Astrocyte (in vitro differentiated cells and primary cell): Measurements from ENCODE around the gene ZNF560. TPM values are rescaled to one million over a fixed set of nuclear protein-coding genes. Genes with fewer than 3 reads are reported as not detected.

Source experiments
- DNase-seq: peaks from one replicate; pipeline ENCODE4 v3.0.0-alpha.2; 2010; ENCODE audit warnings: low read depth
- FAIRE-seq: peaks from 2 replicates; lab custom pipeline; 2011; peaks lifted over from hg19 to GRCh38; lab: Jason Lieb, UNC
- H2AFZ ChIP-seq: 2 replicates; pipeline ENCODE4 v1.6.0; 2012; ENCODE audit warnings: low read depth, low read length, inconsistent platforms
- H3K27ac ChIP-seq: 2 replicates; pipeline ENCODE4 v1.5.1; 2011; ENCODE audit warnings: low read depth, low read length, inconsistent platforms
- H3K27me3 ChIP-seq: 2 replicates; pipeline ENCODE4 v1.6.0; 2011; ENCODE audit warnings: low read length, inconsistent platforms; ENCODE audit not compliant: insufficient read depth
- H3K36me3 ChIP-seq: 2 replicates; pipeline ENCODE4 v1.5.1; 2011; ENCODE audit warnings: low read length, inconsistent platforms; ENCODE audit not compliant: insufficient read depth
- H3K4me1 ChIP-seq: 2 replicates; pipeline ENCODE4 v1.5.1; 2011; ENCODE audit warnings: low read length, inconsistent platforms; ENCODE audit not compliant: insufficient read depth
- H3K4me2 ChIP-seq: 2 replicates; pipeline ENCODE4 v1.6.0; 2012; ENCODE audit warnings: low read length, inconsistent platforms
- H3K4me3 ChIP-seq: 2 replicates; pipeline ENCODE4 v1.5.1; 2011; ENCODE audit warnings: low read depth, mild to moderate bottlenecking, low read length, inconsistent platforms; ENCODE audit not compliant: insufficient read depth
- H3K79me2 ChIP-seq: 2 replicates; pipeline ENCODE4 v1.6.0; 2012; ENCODE audit warnings: mild to moderate bottlenecking, low read length, inconsistent platforms; ENCODE audit not compliant: insufficient read depth
- H3K9ac ChIP-seq: 2 replicates; pipeline ENCODE4 v1.6.0; 2012; ENCODE audit warnings: mild to moderate bottlenecking, low read length, inconsistent platforms
- H3K9me3 ChIP-seq: 2 replicates; pipeline ENCODE4 v1.5.1; 2012; ENCODE audit warnings: low read depth, mild to moderate bottlenecking, low read length, inconsistent platforms; ENCODE audit not compliant: insufficient read depth
- H4K20me1 ChIP-seq: 2 replicates; pipeline ENCODE4 v1.6.0; 2012; ENCODE audit warnings: low read length, inconsistent platforms; ENCODE audit not compliant: insufficient read depth
- H3K27ac Mint-ChIP-seq: one replicate; pipeline ENCODE4 v1.8.0; 2021; ENCODE audit warnings: mild to moderate bottlenecking, mixed read lengths; ENCODE audit not compliant: unreplicated experiment
- H3K27me3 Mint-ChIP-seq: one replicate; pipeline ENCODE4 v1.8.0; 2021; ENCODE audit warnings: low read depth, mixed read lengths; ENCODE audit not compliant: unreplicated experiment
- H3K36me3 Mint-ChIP-seq: one replicate; pipeline ENCODE4 v1.8.0; 2021; ENCODE audit warnings: low read depth, mixed read lengths; ENCODE audit not compliant: unreplicated experiment
- H3K4me1 Mint-ChIP-seq: one replicate; pipeline ENCODE4 v1.8.0; 2021; ENCODE audit warnings: low read depth, mixed read lengths; ENCODE audit not compliant: unreplicated experiment
- H3K4me3 Mint-ChIP-seq: one replicate; pipeline ENCODE4 v1.8.0; 2021; ENCODE audit warnings: mild to moderate bottlenecking, moderate library complexity, mixed read lengths; ENCODE audit not compliant: unreplicated experiment
- H3K9me3 Mint-ChIP-seq: one replicate; pipeline ENCODE4 v1.8.0; 2021; ENCODE audit warnings: mild to moderate bottlenecking, mixed read lengths; ENCODE audit not compliant: unreplicated experiment
- CTCF ChIP-seq: IDR thresholded peaks from 2 replicates; pipeline ENCODE4 v1.5.1; 2011; ENCODE audit warnings: low read depth, mild to moderate bottlenecking, inconsistent platforms, low read length, moderate library complexity; ENCODE audit not compliant: insufficient read depth
- EZH2 ChIP-seq: IDR thresholded peaks from 2 replicates; pipeline ENCODE4 v1.6.1; 2012; ENCODE audit warnings: mild to moderate bottlenecking, low read length, inconsistent platforms; ENCODE audit not compliant: insufficient read depth
- total RNA-seq: library from RNA; stranded (reverse); gene quantifications from 2 replicates; pipeline ENCODE4 v1.2.1, GENCODE V29; 2021

ZNF560 gene
- total RNA-seq, 1 donor from 2014 or later: not detected

GRCh38 chr19:9531933-9532332, 33.5 kb upstream of the ZNF560 start:
- H3K27me3 Mint-ChIP-seq: no peaks in the 10 kb centered on the region
- Histone ChIP-seq H3K9me3 (peaks cover 71% of the 10 kb centered on the region), H3K27ac (no peak overlapping the region), H3K4me3 (no peak overlapping the region), H3K79me2 (peaks cover 18% of the 10 kb centered on the region), H3K36me3 (peaks cover 81% of the 10 kb centered on the region), H3K9ac (no peak overlapping the region), H4K20me1 (no peaks in the 10 kb centered on the region), H3K4me1 (no peaks in the 10 kb centered on the region), H3K4me2 (no peak overlapping the region), H2AFZ (no peak overlapping the region), H3K27me3 (no peaks in the 10 kb centered on the region)
- TF ChIP-seq CTCF: no peak
- TF ChIP-seq EZH2: no peak
- H3K4me1 Mint-ChIP-seq: no peaks in the 10 kb centered on the region
- peaks cover 93% of the 10 kb centered on the region for H3K36me3 Mint-ChIP-seq
- H3K9me3 Mint-ChIP-seq: peaks cover 74% of the 10 kb centered on the region
- peak overlapping the region; percentile 50 for H3K4me3 Mint-ChIP-seq
- DNase-seq (no peak), FAIRE-seq (no peak)
- H3K27ac Mint-ChIP-seq: no peak overlapping the region

GRCh38 chr19:9528757-9529336, 30.4 kb upstream of the ZNF560 start:
- no peaks in the 10 kb centered on the region for H3K4me1 Mint-ChIP-seq
- no peaks in the 10 kb centered on the region for H4K20me1 ChIP-seq
- no peak overlapping the region for H3K4me3 Mint-ChIP-seq
- no peaks in the 10 kb centered on the region for H3K27me3 Mint-ChIP-seq
- peaks cover 83% of the 10 kb centered on the region for H3K9me3 Mint-ChIP-seq
- peaks cover 69% of the 10 kb centered on the region for H3K36me3 ChIP-seq
- H3K4me1 ChIP-seq: no peaks in the 10 kb centered on the region
- no peak overlapping the region for H2AFZ ChIP-seq
- no peak overlapping the region for H3K4me2 ChIP-seq
- no peak overlapping the region for H3K27ac ChIP-seq
- H3K4me3 ChIP-seq: no peak overlapping the region
- DNase-seq (peak; percentile 11), FAIRE-seq (no peak)
- peaks cover 74% of the 10 kb centered on the region for H3K9me3 ChIP-seq
- TF ChIP-seq EZH2 (no peak), CTCF (no peak)
- H3K27ac Mint-ChIP-seq: no peak overlapping the region
- H3K27me3 ChIP-seq: no peaks in the 10 kb centered on the region
- no peak overlapping the region for H3K9ac ChIP-seq
- peaks cover 87% of the 10 kb centered on the region for H3K36me3 Mint-ChIP-seq
- H3K79me2 ChIP-seq: no peaks in the 10 kb centered on the region

GRCh38 chr19:9523885-9524474, 25.6 kb upstream of the ZNF560 start:
- no peak overlapping the region for H3K27ac Mint-ChIP-seq
- no peak overlapping the region for H3K9ac ChIP-seq
- H3K27me3 Mint-ChIP-seq: no peaks in the 10 kb centered on the region
- H3K4me3 ChIP-seq: no peak overlapping the region
- H3K4me3 Mint-ChIP-seq: no peak overlapping the region
- no peak overlapping the region for H3K27ac ChIP-seq
- H3K36me3 ChIP-seq: peaks cover 25% of the 10 kb centered on the region
- no peak overlapping the region for H3K4me2 ChIP-seq
- H2AFZ ChIP-seq: no peak overlapping the region
- H4K20me1 ChIP-seq: no peaks in the 10 kb centered on the region
- no peak for DNase-seq
- peaks cover 71% of the 10 kb centered on the region for H3K9me3 Mint-ChIP-seq
- TF ChIP-seq EZH2: no peak
- TF ChIP-seq CTCF: no peak
- FAIRE-seq: no peak
- no peaks in the 10 kb centered on the region for H3K4me1 Mint-ChIP-seq
- H3K27me3 ChIP-seq: no peaks in the 10 kb centered on the region
- H3K9me3 ChIP-seq: peaks cover 59% of the 10 kb centered on the region
- H3K79me2 ChIP-seq: no peaks in the 10 kb centered on the region
- H3K36me3 Mint-ChIP-seq: peaks cover 64% of the 10 kb centered on the region
- no peaks in the 10 kb centered on the region for H3K4me1 ChIP-seq
